ENCODE measurements around the gene SLC17A9.

DNA sequence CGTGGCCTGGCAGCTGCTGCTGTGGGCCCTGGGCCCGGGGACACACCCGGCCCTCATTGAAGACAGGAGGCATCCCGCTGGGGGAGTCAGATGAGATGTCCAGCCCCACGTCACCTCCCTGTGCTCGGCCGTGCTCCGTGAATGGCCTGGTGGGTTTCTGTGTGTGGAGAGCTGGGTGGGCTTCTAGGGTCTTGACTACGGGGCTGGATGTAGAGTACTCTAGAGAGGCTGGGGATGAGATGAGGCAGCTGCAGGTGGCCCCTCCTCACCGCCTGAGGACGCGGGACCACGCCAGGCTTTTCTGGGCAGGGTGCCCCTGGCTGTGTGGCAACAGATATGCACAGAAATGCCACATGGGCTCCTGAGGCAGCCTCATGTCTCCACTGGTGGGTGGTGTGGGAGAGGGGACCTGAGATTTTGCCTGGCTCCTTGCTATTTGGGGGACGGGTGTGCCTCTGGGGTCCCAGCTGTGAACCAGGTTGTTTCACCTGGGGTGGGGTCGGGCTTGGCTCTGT lies 62.7 kb downstream of the SLC17A9 start:
- TF ChIP-seq CTCF (IDR thresholded peaks at IDR 0.05) (no peak), EZH2 (IDR thresholded peaks at IDR 0.05; ENCODE audit: borderline replicate concordance, insufficient read depth, low read depth, low read length, poor library complexity, severe bottlenecking) (no peak)

Measured in B cell (primary cell).